Left lung (tissue), 10 donors: ENCODE data around the gene NRBP1. TPM values are rescaled to one million over a fixed set of nuclear protein-coding genes. Genes with fewer than 3 reads are reported as not detected.

Source experiments
- ATAC-seq: fragments of 200-7000 bp; cut with Tn5 transposase; one replicate; pipeline ENCODE4 v1.9.1; 2020; ENCODE audit warnings: moderate library complexity
- DNase-seq, 4 donors: peaks; one replicate each; pipeline ENCODE4 v3.0.0-alpha.2; 2013 to 2020
- H3K27ac ChIP-seq, 2 donors: fragments of 200-600 bp; sonication (generic) in 1 of 2; one replicate each; pipeline versions ENCODE4 v1.5.0 to v1.8.0; 2020 to 2021
- H3K27me3 ChIP-seq, 2 donors: fragments of 200-600 bp; sonication (generic) in 1 of 2; one replicate each; pipeline versions ENCODE4 v1.5.0 to v1.8.0; 2020 to 2021
- H3K36me3 ChIP-seq, 2 donors: fragments of 200-600 bp; sonication (generic) in 1 of 2; one replicate each; pipeline versions ENCODE4 v1.5.0 to v1.8.0; 2020 to 2021
- H3K4me1 ChIP-seq, 2 donors: fragments of 200-600 bp; one replicate each; pipeline ENCODE4 v1.8.0; 2021
- H3K4me3 ChIP-seq, 2 donors: fragments of 200-600 bp; sonication (generic) in 1 of 2; one replicate each; pipeline versions ENCODE4 v1.5.0 to v1.8.0; 2020 to 2021; ENCODE audit warnings: mild to moderate bottlenecking in 1 of 2
- H3K9me3 ChIP-seq, 2 donors: fragments of 200-600 bp; sonication (generic) in 1 of 2; one replicate each; pipeline versions ENCODE4 v1.5.0 to v1.8.0; 2020 to 2021
- intact Hi-C, 2 donors: fragments of 100-400 bp; cut with DNase I; formaldehyde crosslinking; loops; one replicate each; pipeline versions ENCODE4 v1.11.2 to v1.14.2; 2022
- polyA plus RNA-seq, 6 donors: library from polyadenylated mRNA; unstranded; fragments of 120-200 nt; gene quantifications; one replicate each; pipeline ENCODE4 v1.2.1, GENCODE V29; 2013; ENCODE audit not compliant: insufficient read length in 6 of 6
- total RNA-seq, 2 donors: library from RNA; stranded (reverse); fragmentation: NEBNext Ultra II Directional; extraction: Animal tissue kit (Norgen Biotek cat#: 25700); gene quantifications; one replicate each; pipeline ENCODE4 v1.2.1, GENCODE V29; 2021
- TF ChIP-seq, protein P1 (sequence below), 2 donors: fragments of 200-600 bp; sonication (generic) in 1 of 2; IDR thresholded peaks; one replicate each; pipeline versions ENCODE4 v1.5.0 to v1.8.0; 2021; ENCODE audit warnings: antibody characterized with exemption in 2 of 2
- donor health status: DM: no; HTN: yes; CAD: no.
- donor health status: DM: no; HTN: no; CAD: no.

NRBP1 gene
- total and polyA plus RNA-seq, 8 donors: 81.6 to 137 (median 121) TPM

DNA sequence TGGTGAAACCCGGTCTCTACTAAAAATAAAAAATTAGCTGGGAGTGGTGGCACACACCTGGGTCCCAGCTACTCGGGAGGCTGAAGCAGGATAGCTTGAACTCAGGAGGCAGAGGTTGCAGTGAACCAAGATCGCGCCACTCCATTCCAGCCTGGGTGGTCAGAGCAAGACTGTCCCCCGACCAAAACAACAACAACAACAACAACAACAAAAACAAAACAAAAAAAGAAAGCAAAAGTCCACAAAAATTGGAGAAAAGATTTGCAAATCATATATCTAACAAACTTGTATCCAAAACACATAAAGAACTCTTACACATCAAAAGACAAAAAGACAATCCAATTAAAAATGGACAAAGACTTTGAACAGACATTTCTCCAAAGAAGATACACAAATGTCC is 29.5 kb upstream of the NRBP1 start:
- H3K27me3 ChIP-seq: no peaks in the 10 kb centered on the region
- intact Hi-C loops: no loop called here
- no peaks in the 10 kb centered on the region for H3K36me3 ChIP-seq
- H3K4me3 ChIP-seq: no peak overlapping the region
- H3K9me3 ChIP-seq: no peaks in the 10 kb centered on the region
- no peaks in the 10 kb centered on the region for H3K4me1 ChIP-seq
- no peak for DNase-seq
- H3K27ac ChIP-seq: no peak overlapping the region
- TF ChIP-seq, protein P1, sequence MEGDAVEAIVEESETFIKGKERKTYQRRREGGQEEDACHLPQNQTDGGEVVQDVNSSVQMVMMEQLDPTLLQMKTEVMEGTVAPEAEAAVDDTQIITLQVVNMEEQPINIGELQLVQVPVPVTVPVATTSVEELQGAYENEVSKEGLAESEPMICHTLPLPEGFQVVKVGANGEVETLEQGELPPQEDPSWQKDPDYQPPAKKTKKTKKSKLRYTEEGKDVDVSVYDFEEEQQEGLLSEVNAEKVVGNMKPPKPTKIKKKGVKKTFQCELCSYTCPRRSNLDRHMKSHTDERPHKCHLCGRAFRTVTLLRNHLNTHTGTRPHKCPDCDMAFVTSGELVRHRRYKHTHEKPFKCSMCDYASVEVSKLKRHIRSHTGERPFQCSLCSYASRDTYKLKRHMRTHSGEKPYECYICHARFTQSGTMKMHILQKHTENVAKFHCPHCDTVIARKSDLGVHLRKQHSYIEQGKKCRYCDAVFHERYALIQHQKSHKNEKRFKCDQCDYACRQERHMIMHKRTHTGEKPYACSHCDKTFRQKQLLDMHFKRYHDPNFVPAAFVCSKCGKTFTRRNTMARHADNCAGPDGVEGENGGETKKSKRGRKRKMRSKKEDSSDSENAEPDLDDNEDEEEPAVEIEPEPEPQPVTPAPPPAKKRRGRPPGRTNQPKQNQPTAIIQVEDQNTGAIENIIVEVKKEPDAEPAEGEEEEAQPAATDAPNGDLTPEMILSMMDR (IDR thresholded peaks at IDR 0.05): no peak
- no peak for ATAC-seq

DNA sequence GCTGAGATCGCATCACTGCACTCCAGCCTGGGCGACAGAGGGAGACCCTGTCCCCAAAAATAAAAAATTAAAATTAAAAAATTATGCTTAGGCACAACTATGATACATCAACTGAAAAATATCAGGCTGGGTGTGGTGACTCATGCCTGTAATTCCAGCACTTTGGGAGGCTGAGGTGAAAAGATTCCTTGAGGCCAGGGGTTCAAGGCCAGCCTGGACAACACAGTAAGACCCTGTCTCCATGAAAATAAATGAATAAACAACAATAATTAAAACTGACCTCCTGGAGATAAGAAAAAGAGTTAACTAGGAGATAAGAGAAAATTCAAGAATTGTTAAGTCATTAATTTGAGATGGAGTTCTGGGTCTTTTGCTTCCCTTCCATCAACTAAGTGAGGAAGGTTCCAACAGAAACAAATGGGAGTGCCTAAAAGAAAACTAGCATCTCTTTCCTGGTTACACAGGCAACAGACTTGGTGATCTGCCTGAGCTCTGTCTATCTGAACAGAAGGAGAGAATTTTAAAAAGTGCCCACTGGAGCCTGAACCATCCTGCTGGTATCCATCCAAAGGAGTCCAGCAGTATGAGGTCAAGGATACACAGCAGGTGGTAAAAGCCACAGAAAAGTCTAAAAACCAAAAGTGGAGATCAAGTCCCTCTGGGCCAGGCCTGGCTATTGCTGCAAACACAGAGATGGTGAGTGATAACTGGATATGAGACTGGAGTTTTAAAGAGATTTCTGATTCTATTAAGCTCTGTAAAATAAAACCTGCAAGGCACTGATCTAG is 27.9 kb upstream of the NRBP1 start:
- ATAC-seq: no peak
- no peaks in the 10 kb centered on the region for H3K4me1 ChIP-seq
- intact Hi-C loops: no loop called here
- no peaks in the 10 kb centered on the region for H3K27me3 ChIP-seq
- H3K27ac ChIP-seq: no peak overlapping the region
- H3K9me3 ChIP-seq: no peaks in the 10 kb centered on the region
- H3K4me3 ChIP-seq: no peak overlapping the region
- peaks cover 0 to 6% of the 10 kb centered on the region in 2 donors for H3K36me3 ChIP-seq
- TF ChIP-seq, protein P1 (IDR thresholded peaks at IDR 0.05): no peak
- no peak for DNase-seq

DNA sequence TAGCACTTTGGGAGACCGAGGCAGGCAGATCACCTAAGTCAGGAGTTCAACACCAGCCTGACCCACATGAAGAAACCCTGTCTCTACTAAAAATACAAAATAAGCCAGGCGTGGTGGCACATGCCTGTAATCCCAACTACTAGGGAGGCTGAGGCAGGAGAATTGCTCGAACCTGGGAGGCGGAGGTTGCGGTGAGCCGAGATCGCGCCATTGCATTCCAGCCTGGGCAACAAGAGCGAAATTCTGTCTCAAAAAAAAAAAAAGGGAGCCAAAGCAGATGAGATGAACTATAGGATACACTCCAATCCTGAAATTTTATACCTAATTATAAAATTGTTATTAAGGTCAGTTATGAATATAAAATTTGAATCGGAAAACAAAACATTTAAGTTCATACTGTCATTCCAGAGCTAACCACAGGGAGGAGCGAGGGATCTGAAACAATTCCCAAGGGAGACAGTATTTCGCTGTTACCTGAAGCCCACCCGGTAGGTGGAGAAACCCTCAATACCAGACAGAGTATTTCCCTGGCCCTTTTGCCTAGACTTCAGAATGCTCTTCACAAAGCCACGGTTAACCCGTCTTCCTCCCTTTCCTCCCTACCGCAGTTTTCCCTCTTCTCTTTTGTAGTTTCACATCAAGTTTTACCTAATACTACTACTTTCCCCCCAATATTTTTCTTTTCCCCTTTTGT is 20.5 kb upstream of the NRBP1 start:
- Histone ChIP-seq H3K4me1 (peaks cover 7 to 33% of the 10 kb centered on the region in 2 donors), H3K27ac (no peak overlapping the region), H3K27me3 (no peaks in the 10 kb centered on the region), H3K4me3 (peak overlapping the region; percentile 100), H3K36me3 (peaks cover 0 to 16% of the 10 kb centered on the region in 2 donors), H3K9me3 (no peaks in the 10 kb centered on the region)
- intact Hi-C loops: no loop called here
- DNase-seq: peak in 1 of 4 donors; percentile 60
- TF ChIP-seq, protein P1 (IDR thresholded peaks at IDR 0.05): peak; percentile 34 to 44
- peak; percentile 22 for ATAC-seq

DNA sequence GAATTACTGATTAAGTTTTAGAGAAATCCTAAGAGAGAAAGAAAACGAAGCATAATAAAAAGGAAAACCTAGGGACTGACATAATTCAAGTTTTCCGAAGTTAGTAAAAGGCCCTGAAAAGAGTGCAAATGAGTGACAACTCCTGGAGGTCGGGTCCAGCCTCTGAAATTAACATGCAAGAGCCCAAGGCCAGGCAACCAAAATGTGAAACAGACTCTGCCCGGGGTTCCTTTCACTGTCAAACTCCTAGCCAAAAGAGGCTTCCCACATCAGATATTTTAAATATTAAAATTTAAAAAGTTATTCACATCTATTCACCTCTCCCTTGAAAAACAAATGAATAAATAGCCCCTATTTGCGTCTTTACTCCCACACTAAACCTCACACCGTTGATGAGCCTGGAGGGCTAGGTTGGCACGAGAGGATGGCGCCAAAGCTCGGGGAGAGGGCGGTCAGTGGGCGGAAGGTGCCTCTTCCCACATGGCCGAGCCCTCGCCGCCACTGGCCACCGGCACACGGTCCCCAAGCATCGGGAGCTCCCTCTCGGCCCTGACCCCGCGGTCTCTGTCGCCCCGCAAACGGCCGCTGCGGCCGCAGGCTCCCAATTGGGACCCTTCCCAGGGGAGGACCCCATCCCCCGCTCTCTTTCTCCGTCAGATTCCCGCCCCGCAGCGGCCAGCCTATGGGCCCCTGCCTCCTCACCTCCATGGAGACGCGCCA is 19.7 kb upstream of the NRBP1 start:
- Histone ChIP-seq H3K27ac (peak overlapping the region; percentile 72 to 94), H3K27me3 (no peaks in the 10 kb centered on the region), H3K36me3 (peaks cover 0 to 16% of the 10 kb centered on the region in 2 donors), H3K4me1 (peaks cover 7 to 33% of the 10 kb centered on the region in 2 donors), H3K4me3 (peak overlapping the region; percentile 100), H3K9me3 (no peaks in the 10 kb centered on the region)
- peak; percentile 57 for ATAC-seq
- DNase-seq: no peak
- TF ChIP-seq, protein P1 (IDR thresholded peaks at IDR 0.05): no peak
- intact Hi-C loops: no loop called here
